ENCODE data around the gene SLC46A2.

SLC46A2 gene

GRCh38 chr9:112856200-112856599 is 34.5 kb downstream of the SLC46A2 start:
- DNase-seq, result no peak

DNA sequence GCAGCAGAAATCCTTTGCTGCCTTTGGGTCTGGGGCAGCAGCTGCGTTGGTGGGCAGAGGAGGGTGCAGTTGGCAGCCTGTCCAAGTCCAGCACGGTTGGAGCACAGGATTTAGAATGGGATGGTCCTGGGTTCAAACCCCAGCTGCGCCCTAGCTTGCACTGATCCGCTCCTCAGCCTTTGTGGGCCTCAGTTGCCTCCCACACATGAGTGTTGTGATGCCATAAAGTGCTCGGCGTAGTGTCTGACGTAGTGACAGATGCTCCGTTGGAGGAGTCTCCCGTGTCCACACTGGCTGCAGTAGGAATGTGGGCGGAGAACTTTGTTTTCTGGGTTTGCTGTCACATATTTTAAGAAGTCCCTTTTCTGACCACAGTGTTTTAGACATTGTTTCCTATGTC is 36.0 kb downstream of the SLC46A2 start:
- DNase-seq, result no peak

DNA sequence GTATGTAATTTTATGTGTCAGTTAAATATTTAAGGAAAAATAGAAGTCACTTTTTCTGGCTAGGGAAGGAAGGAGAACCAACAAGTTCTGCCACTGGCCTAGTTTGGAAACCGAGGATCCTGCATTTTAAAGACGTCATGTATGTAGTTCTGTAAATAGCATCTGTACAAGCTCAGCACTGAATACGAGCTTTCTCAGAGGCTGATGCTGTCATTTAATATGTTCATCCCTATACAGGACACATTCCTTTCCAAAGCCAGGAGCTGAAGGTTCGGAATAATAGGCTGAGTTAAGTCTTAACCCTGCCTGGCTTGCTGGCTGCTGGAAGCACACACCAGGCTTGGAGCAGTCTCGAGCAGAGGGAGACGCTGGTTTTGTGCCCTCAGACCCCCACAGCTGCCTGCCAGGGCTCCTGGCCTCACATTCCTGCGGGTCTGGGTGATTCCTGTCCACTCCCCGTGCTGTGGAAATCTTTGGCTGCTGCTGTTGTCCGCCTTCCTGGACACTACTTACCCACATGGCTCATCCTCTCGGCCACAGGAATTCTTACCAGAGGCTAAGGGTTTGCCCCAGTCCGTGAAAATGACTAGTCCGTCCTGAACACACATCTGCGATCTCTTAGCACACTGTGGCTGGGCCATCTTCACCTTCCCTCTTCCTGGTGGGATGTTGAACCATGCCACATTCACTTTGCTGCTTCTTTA is 36.6 kb downstream of the SLC46A2 start:
- no peak for DNase-seq

GRCh38 chr9:112852741-112853504 is 37.8 kb downstream of the SLC46A2 start:
- no peak for DNase-seq

DNA sequence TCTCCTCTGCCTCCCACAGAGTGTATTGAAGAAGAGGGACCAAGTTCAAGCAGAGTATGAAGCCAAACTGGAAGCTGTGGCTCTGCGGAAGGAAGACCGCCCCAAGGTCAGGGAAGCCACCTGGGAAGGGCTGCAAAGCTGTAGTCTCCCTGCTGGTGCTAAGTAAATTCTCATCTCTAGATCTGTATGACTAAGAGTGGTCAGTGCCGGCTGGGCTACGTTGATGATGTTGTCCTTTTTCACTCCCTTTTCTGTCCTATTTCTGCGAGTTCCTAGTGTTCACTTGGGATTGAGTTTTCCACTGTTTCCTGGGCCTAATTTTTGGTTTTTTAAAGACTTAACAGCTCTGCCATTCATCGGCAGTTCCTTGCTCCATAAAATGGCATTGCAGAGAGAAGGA is 39.8 kb downstream of the SLC46A2 start:
- no peak for DNase-seq

DNA sequence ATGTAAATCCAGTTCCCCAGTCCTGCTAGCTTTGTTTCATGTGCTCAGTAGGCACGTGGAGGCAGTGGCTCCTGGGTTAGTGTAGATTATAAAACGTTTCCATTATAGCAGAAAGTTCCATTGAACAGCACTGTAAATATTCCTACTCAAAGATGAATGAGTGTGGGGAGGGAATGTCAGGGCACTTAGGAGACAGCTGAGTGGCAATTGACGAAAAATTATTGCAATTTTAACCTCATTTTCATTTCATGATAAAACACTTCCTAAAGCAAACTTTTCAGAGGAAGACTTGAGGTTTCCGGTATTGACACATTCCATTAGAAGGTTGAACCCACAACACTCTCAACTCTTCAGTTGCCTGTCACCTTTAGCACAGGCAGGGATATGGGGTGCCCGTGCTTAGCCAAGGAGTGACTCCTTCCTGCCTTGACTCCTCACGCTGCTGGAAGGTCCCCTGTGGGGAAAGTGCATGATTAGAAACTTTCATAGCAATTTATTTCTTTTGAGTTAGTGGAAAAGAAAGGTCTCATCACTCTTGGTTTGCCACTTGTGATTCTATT is 41.2 kb downstream of the SLC46A2 start:
- no peak for DNase-seq

DNA sequence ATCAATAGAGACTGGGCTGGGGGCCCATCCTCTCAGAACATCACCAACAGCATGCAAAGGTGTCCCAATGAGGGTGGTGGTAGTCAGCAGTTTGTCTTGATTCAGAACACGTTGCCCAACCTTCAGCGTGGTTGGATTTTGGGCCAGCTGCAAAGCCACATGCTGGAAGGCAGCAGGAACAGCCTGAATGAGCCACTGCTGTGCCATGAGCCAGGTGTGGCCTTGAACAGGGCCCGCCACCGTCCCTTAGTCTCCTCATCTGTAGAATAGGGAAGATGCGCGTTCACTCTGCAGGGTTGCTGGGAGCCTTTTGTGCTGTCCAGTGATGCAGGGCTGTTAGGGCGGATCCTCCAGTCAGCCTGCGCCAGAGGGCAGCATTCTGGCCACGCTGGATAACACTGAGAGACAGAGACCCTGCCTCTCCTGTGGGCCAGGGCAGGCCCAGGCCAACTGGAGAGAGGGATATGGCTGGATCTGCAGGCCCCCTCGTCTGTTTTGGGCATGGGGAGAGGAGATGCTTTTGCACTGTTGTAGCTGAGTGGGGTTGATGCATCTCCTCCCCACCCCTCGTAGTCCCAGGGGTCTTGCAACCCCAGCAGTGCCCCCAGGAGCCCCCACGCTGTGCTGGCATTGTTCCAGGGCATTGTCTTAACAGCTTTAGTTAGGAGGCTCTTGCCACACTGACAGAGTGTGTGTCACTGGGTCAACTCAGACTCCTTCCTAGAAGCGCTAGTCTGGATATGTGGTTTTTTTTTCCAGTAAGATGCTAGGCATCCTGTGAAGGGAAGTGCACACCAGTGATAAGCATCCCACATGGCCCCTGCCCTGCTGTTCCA is 42.1 kb downstream of the SLC46A2 start:
- no peak for DNase-seq

GRCh38 chr9:112846528-112847488 is 43.9 kb downstream of the SLC46A2 start:
- DNase-seq, result no peak

- DNase-seq, result no peak
Measured at GRCh38 chr9:112844771-112845542, 45.7 kb downstream of the SLC46A2 start.

- DNase-seq, result no peak
Measured at GRCh38 chr9:112842555-112842954, 48.1 kb downstream of the SLC46A2 start.

GRCh38 chr9:112841261-112841660 is 49.4 kb downstream of the SLC46A2 start:
- DNase-seq, result no peak

DNA sequence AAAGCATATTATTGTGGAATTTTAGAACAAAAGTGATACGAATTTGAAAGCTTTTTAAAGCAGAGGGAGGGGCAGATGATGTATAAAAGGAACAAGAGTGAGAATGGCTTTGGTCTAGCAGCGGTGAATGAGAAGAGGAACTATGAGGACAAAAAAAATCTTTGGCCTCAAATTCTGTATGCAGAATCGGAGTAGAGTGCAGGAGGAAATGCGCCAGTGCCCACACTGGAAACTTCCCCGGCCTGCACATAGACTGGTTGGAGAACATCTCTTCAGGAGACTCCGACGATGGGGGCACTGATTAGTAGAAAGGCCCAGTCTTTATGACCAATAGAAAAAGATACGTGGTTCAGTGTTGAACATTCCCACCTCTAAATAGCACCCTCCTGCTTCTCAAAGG is 51.3 kb downstream of the SLC46A2 start:
- DNase-seq, result no peak

GRCh38 chr9:112838342-112838741 is 52.3 kb downstream of the SLC46A2 start:
- DNase-seq, result no peak

- no peak for DNase-seq
Measured at GRCh38 chr9:112836394-112836793, 54.3 kb downstream of the SLC46A2 start.

DNA sequence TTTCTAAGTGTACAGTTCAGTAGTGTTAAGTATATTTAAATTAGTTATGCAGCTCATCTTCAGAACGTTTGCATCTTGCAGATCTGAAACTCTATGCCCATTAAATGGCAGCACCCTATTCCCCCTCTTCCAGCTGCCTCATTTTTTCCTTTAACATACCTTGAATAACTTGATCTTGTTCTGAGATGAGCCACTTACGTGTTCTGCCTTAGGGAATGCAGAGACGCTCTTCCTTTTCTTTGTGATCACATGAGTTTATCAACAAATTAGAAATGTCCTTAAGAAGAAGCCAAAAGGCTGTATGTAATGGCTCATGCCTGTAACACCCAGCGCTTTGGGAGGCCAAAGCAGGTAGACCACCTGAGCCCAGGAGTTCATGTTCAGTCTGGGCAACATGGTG is 57.6 kb downstream of the SLC46A2 start:
- DNase-seq, result no peak

DNA sequence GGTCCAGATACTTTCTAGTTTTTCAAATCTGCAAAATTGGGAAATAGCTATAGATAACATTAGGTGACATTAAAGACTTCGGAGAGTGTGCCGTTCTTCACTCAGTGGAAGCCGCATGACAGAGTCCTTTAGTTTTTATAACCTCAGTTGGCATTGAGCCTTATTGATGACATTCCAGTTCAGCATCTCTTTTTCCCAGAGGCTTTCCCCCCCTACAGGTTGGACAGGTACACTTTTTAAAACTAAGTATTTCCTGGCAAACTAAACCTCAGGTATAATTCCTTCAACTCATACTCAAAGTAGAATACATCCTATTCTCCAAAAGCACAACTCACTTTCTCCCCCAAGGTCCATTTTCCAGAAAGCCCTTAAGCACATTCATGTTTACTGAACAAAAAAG is 58.7 kb downstream of the SLC46A2 start:
- no peak for DNase-seq

DNA sequence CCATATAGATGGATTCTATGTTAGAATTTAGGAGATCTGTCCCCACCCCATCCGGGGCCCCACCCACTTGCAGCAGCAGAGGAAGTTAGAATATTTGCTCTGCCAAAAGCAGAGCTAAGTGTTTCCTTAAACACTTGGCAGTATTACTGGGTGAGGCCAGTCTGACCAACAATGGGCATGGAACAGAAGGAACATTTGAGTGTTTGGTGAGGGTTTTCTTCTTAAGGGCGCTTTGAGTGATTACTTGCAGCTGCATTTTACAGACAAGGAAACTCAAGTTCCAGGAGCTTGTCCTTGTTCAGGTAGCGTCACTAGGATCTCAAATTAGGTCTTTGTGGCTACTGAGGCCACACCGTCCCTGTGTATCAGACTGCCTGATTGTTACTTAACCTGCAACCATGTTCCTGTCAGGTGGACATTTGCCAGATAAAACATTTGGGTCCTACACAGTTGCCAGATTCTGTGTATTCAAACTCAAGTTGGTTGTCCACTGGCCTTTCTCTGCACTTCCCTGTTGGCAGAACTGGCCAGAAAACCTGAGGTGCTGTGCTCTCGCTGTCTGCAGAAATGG is 59.3 kb downstream of the SLC46A2 start:
- DNase-seq, result no peak
